ENCODE measurements around the gene COL5A3.

Gene COL5A3

DNA sequence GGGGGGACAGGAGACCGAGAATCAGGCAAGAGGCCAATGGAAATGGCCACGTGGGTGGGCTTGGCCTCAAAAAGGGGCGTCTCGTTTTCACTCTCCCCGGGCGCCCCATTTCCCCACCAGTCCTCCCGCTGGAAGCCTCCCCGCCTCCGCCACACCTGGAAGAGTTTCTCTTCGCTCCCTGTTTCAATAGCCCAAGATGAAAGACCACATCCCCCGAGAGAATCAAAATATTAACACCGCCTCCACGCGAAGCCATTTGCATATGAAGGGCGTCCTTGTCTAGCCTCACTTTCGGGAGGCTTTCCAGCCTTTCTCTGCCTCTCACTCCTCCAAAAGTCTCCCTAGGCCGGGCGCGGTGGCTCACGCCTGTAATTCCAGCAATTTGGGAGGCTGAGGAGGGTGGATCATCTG lies 73.3 kb downstream of the COL5A3 start:
- ChIA-PET CTCF (no interaction called here), POLR2A (no interaction called here)
- TF ChIP-seq, protein P1, sequence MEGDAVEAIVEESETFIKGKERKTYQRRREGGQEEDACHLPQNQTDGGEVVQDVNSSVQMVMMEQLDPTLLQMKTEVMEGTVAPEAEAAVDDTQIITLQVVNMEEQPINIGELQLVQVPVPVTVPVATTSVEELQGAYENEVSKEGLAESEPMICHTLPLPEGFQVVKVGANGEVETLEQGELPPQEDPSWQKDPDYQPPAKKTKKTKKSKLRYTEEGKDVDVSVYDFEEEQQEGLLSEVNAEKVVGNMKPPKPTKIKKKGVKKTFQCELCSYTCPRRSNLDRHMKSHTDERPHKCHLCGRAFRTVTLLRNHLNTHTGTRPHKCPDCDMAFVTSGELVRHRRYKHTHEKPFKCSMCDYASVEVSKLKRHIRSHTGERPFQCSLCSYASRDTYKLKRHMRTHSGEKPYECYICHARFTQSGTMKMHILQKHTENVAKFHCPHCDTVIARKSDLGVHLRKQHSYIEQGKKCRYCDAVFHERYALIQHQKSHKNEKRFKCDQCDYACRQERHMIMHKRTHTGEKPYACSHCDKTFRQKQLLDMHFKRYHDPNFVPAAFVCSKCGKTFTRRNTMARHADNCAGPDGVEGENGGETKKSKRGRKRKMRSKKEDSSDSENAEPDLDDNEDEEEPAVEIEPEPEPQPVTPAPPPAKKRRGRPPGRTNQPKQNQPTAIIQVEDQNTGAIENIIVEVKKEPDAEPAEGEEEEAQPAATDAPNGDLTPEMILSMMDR (IDR thresholded peaks at IDR 0.05; ENCODE audit: control extremely low read depth, extremely low read depth, low read depth, missing control alignments) = no peak
- peak; percentile 32 for DNase-seq (ENCODE audit: extremely low spot score)

DNA sequence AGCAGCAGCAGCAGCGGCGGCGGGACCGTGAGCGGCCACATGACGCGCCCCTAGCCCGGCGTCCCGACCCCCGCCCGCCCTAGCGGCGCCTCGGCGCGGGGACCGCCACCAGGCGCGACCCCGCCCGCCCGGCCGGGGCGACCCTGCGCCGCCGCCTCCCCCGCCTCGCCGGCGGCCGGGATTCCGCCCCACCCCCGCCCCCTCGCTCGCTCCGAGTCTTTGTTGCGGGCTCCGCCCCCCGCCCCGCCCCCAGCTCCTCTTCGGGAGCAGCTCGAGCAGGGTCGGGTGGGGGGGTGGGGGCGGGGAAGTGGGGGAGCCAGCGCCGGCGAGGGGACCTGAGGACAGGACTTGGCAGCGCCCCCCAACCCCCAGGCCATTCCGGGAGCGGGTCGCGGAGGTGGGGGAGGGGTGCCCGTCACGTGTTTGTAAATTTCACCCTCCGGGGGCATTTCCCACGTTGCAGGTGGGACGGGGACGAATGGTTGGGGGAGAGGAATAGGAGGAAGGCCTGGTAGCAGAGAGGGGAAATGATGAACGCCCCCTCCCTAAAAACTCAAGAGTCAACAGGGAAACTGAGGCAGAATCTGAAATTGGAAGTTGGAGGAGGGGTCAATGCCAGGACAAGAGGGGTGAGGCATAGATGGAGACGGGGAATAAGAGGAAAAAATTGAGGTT lies 73.8 kb downstream of the COL5A3 start, which contains the start of gene OLFM2:
OLFM2 (minus strand) TSS at position 190 of the 675 bp plus-strand sequence; CDS start at position 41, 149 bp downstream.
- TF ChIP-seq, protein P1 (IDR thresholded peaks at IDR 0.05; ENCODE audit: control extremely low read depth, extremely low read depth, low read depth, missing control alignments) = no peak
- POLR2A ChIA-PET = no interaction called here
- peak; percentile 50 for DNase-seq (ENCODE audit: extremely low spot score)
- CTCF ChIA-PET = no interaction called here

DNA sequence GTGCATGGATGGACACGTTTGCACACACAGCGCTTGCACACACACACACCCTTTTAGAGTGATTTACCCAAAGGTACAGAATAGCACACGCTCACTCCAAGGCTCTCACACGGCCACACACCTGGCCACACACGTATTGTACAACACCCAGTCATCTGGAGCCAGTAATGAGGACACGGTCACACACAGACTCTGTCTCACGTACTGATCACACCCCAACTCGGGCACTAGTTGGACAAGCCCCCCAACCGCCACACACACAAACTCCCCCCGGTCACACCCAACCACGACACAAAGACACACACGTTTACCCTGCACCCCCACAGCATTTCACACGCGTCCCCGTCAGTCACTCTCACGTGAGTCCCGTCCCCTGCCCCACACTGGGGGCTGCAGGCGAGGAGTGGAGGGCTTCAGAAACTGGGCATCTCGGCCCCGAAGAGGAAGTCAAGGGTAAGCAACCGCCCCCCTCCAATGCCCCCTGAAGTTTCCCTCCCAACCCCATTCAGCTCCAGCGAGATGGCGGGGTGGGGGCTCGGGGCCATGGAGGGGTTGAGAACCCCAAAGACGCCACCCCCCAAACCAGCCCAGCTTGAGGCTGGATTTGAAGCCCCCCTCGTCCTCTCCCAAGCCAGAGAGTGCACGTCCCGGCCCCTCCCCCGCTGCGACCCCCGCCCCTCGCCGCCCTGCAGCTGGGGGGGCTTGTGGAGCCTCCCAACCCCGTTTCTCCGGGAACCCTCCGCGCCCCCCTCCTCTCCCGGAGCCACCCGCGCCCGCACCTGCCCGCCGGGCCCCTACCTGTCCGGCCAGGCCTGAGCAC lies 74.6 kb downstream of the COL5A3 start:
- CTCF ChIA-PET = no interaction called here
- peak; percentile 20 for DNase-seq (ENCODE audit: extremely low spot score)
- TF ChIP-seq, protein P1 (IDR thresholded peaks at IDR 0.05; ENCODE audit: control extremely low read depth, extremely low read depth, low read depth, missing control alignments) = no peak
- POLR2A ChIA-PET = no interaction called here

DNA sequence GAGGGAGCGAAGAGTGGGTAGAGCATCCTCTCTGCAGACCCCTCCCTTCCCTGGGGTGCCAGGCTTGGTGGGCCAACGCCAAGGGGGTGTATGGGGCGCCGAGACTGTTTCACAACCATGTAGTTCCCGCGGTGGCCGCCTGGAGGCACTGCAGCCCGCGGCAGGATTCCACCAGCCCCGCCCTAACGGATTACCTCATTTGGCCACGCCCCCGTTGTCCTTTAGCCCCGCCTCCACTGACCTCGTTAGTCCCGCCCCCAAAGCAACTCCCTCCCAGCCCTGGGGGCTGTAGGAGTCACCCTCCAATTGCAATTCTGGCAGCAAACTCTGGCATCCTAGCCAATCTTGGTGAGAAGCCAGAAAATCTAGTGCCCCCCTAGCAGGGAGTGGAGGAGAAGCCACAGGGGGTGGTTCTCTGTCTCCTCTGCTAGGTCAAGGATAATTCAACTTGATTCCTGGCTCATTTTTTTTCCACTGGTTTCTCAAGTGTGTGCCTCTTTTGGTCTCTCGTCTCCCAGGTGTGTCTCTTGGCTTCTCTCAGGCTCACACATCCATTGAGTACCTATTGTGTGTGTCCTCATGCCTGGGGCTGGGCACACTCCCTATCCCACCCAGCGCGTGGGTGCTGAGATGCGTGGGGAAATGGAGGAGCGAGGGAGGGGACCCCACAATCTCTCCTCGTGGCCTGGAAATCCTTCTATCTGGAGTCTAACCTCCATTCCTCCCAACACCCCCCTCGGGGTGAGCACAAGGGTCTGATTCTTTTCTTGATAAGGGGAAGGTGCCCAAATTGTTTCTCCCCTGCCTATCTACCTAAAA lies 76.0 kb downstream of the COL5A3 start:
- ChIA-PET CTCF (interaction anchor here (4.2 to 5.1 kb wide), 2 partner anchors 65 to 326 kb away, joined by 33 to 41 read pairs; no protein-coding TSS in a partner anchor), POLR2A (no interaction called here)
- peak; percentile 87 for DNase-seq (ENCODE audit: extremely low spot score)
- TF ChIP-seq, protein P1 (IDR thresholded peaks at IDR 0.05; ENCODE audit: control extremely low read depth, extremely low read depth, low read depth, missing control alignments) = peak; percentile 90

DNA sequence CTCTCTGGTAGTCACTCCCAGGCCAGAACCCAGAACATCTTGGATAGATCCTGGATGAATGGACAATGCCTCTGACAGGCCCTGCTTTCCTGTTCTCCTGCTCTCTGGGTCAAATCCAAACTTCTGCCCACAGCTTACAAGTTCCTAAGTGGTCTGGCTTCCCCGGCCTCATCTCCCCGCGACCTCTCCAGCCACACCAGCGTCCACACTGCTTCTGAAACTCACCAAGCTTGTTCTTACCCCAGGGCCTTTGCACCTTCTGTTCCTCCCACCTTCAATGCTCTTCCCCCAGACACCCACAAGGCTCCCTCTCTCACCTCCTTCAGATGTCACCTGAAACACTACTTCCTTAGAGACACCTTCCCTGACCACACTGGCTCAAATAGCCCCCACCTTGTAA lies 77.5 kb downstream of the COL5A3 start:
- ChIA-PET POLR2A (interaction anchor here (0.6 to 0.7 kb wide), 2 partner anchors 74 to 319 kb away, joined by 3 to 5 read pairs; partner anchors contain the start of gene MRPL4), CTCF (interaction anchor here (0.9 to 5.1 kb wide), 15 partner anchors 10 to 484 kb away, joined by 3 to 88 read pairs (median 6); no protein-coding TSS in a partner anchor)
- no peak for DNase-seq (ENCODE audit: extremely low spot score)
- TF ChIP-seq, protein P1 (IDR thresholded peaks at IDR 0.05; ENCODE audit: control extremely low read depth, extremely low read depth, low read depth, missing control alignments) = no peak

DNA sequence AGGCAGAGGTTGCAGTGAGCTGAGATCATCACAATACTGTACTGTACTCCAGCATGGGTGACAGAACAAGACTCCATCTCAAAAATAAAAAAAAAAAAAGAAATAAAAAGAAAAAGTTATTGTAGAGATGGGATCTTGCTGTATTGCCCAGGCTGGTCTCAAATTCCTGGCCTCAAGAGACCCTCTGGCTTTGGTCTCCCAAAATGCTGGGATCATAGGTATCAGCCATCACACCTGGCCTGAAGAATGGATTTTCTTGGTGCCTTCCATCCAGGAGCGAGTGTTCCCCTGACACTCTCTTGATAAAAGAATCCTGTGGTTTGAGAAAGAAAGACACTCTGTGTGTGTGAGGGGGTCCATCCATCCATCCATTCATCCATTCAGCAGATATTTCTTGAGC lies 78.7 kb downstream of the COL5A3 start:
- TF ChIP-seq, protein P1 (IDR thresholded peaks at IDR 0.05; ENCODE audit: control extremely low read depth, extremely low read depth, low read depth, missing control alignments) = no peak
- ChIA-PET CTCF (interaction anchor here (0.9 to 5.1 kb wide), 20 partner anchors 9 to 461 kb away, joined by 3 to 88 read pairs (median 6); partner anchors contain the start of genes ICAM1 and MRPL4), POLR2A (no interaction called here)
- DNase-seq (ENCODE audit: extremely low spot score) = no peak
